Panc1 (cell line): ENCODE results near the gene KIFC3.
"Not testable (repeated sequence)": the region's sequence is repeated elsewhere in the genome, so short reads cannot be mapped to it uniquely, and the experiment has no call there.

Experiments used
- CTCF ChIP-seq: fragments of 450-650 bp; IDR thresholded peaks from 2 replicates; pipeline ENCODE4 v1.5.1; 2017; ENCODE audit warnings: mild to moderate bottlenecking
- POLR2AphosphoS5 ChIP-seq: IDR thresholded peaks from 2 replicates; pipeline ENCODE4 v1.6.1; 2012; ENCODE audit warnings: mild to moderate bottlenecking, low read depth, low read length, moderate library complexity

GRCh38 chr16:57846931-57847330 lies 44.6 kb upstream of the KIFC3 start:
- TF ChIP-seq CTCF, POLR2AphosphoS5: not testable (repeated sequence)
